Astrocyte of the hippocampus (primary cell): ENCODE measurements around the gene GMEB2.
"Not testable (repeated sequence)": the region's sequence is repeated elsewhere in the genome, so short reads cannot be mapped to it uniquely, and the experiment has no call there.

Experiments used
- DNase-seq: peaks from one replicate; pipeline ENCODE4 v3.0.0; 2011; ENCODE audit warnings: low read depth, low spot score

Gene GMEB2

DNA sequence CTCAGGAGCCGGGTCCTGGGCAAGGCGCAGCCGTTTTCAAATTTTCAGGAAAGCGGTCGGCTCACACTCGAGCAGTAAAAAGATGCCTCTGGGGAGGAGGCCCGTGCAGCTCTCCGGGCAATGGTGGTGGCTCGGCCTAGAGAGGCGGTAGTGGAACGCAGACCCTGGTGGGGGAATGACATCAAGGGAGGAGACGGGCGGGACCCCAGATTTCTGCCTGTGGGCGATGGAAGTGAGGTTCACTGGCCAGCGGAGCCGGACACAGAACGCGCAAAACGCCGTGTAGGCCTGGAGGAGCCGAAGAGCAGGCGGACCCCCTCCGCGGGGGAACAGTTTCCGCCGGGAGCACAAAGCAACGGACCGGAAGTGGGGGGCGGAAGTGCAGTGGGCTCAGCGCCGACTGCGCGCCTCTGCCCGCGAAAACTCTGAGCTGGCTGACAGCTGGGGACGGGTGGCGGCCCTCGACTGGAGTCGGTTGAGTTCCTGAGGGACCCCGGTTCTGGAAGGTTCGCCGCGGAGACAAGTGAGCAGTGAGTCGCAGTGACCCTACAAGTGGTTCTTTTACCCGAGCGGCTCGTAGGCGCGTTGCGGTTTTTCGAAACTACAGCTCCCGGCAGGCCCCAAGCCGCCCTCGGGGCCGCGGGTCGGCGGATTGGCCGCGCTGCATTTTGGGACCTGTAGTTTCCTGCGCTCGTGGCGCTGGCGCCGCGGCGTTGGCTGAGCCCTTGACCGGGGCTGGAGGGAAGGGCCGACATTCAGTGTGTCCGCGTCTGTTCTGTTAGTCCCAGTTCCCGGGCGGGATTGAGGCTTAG is 31.2 kb upstream of the GMEB2 start, which contains the start of gene RTEL1:
TSS of gene RTEL1 (plus strand) at position 376 of the 812 bp plus-strand sequence. CDS start 1,091 bp downstream, outside the sequence.
- peak; percentile 97 for DNase-seq

GRCh38 chr20:63657260-63657936 is 30.5 kb upstream of the GMEB2 start:
- DNase-seq = no peak

- DNase-seq = no peak
These were observed 29.6 kb upstream of the GMEB2 start for GRCh38 chr20:63656451-63656850.

DNA sequence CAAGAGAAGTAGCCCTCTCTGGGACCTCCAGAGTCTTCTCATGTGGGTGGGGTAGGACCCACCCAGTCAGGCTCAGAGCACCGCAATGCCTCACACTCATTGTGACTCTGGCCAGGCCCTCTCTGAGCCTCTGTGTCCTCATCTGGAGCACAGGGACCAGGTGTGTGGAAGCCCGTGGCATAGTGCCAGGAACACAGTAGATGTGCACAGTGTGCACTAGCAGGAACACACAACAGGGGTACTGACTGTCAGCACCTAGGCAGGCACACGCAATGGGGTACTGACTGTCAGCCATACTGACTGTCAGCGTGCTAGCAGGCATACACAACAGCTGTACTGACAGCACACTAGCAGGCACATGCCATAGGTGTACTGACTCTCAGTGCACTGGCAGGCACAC is 28.3 kb upstream of the GMEB2 start:
- no peak for DNase-seq

DNA sequence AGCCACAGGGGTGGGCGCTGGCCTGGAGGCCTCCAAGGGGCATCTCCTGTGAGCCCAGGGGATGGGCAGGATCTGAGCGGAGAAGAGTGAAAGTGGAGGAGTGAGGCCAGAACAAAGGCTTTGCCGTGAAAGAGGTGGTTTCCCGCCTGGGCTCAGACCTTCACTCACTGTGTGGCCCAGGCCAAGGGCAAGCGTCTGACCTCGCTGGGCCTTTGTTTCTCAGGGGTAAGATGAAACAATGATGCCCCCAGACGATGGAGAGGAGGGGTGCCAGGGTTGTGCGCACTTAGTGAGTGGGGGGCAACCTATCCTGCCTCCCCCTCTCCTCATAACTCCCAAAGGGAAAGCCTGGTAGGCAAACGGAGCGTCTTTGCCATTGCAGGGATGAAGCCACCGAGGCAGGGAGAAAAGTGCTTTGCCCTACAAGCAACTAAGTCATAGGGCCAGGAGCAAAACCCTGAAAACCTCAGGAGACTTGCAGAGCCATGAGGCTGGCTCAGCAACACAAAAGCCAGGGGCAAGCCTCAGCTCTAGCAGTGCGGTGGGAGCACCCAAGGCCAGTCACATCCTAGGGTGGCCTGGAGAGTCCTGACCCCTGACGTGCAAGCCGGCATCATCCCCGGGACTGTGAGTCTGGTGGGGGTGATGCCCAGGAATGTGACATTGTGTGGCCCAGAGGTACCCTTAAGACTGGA is 27.2 kb upstream of the GMEB2 start:
- DNase-seq = no peak

- peak; percentile 98 for DNase-seq
These were observed 26.4 kb upstream of the GMEB2 start, which contains the start of gene STMN3 for GRCh38 chr20:63653041-63653973. STMN3 (minus strand) TSS chr20:63653424; CDS start chr20:63653345, 79 bp downstream.

DNA sequence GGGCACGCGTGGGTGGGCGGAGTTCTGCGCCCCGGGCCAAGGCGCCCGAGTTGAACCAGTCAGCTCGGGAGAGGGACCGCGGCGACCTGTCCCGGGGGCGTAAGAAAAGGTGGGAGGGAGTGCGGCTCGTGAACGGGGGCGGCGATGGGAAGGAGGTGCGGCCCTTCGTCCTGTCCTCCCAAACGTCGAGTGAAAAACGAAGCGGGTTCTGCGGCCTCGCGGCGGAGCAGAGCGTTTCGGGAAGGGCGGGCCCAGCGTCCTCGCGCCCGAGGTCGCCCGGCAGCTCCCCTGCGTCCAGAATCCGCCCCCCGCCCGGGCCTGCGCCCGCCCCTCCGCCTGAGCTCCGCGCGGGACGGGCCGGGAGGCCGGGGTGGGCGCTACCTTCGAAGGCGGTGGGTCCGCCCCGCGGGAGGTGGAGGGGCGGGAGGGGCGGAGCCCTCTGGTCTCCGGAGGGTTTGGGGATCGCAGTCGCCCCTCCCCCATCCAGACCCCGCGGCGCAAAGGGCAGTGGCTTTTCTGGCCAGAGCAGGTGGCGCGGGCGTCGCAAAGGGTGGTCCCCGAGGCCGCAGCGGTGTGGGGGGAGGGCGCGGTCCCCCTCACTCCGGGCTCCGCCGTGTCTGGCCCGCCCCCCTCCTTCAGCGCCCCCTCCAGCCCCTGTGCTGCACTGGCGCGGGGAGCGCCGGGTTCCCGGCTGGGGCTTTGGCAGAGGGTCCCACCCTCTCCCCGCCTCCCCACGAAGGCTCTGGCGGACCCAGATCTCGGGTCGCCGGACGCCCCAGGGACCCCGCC is 25.5 kb upstream of the GMEB2 start:
- peak; percentile 55 for DNase-seq

DNA sequence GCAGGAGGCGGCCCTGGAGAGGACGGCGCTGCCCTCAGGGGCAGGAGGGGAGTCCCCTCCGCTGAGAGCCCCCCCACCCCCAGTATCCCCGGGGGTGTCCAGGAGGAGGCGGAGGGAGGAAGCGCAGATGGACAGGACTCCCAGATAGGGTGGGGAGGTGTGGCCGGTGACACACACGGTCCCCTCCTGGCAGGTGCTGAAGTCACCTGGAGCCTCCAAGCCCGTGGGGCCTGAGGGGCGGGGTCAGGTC is 25.0 kb upstream of the GMEB2 start:
- DNase-seq = peak; percentile 26

- not testable (repeated sequence) for DNase-seq
These were observed 23.6 kb upstream of the GMEB2 start for GRCh38 chr20:63650486-63650885.

DNA sequence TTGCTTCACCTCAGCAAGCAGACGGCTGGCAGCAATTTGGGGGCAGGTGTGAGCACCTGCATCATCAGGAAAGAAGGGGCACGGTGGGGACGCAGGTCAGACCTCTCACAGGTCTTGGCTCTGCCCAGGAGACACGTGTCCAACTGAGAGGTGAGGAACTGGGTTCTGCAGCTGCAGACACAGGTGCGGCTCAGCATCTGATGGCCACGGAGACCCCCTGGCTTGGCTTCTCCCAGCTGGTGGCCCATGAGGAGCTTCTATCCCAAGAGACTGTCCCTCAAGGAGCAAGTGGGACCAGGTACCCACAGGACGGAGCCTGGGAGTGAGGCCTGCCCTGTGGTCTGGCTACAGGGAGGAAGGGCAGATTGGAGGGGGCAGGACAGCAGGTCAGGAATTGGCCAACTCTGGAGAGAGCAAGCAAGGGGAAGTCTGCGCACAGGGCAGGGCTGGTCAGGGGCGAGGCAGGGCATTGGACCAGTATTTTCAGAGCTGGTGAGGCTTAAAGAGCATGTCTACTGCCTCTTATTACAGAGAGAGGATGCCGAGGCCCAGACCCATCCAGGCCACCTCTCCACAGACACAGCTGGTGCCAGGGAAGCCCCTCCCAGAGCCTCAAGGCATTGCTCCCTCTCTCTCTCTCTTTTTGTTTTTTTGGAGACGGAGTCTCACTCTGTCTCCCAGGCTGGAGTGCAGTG is 22.1 kb upstream of the GMEB2 start:
- no peak for DNase-seq

GRCh38 chr20:63648190-63648589 is 21.3 kb upstream of the GMEB2 start:
- no peak for DNase-seq

- DNase-seq = no peak
These were observed 18.3 kb upstream of the GMEB2 start for GRCh38 chr20:63645218-63645617.

DNA sequence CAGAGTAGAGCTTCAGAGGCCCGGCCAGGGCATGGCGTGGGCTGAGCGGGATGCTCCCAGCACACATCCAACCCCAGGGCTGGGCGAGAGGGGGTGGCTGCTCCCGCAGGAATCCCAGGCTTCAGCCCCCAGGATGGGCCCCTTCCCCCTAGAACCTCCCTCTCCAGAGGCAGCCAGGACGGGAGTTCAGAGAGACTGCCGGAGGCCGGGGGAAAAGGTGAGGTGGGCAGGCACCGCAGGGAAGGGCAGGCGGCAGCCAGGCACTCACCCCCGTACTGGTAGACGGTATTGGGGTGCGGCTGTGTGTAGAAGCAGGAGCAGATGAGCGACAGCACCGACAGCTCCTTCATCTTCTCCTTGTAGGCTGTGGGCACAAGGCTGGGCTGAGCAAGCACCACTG is 17.0 kb upstream of the GMEB2 start:
- DNase-seq = no peak

DNA sequence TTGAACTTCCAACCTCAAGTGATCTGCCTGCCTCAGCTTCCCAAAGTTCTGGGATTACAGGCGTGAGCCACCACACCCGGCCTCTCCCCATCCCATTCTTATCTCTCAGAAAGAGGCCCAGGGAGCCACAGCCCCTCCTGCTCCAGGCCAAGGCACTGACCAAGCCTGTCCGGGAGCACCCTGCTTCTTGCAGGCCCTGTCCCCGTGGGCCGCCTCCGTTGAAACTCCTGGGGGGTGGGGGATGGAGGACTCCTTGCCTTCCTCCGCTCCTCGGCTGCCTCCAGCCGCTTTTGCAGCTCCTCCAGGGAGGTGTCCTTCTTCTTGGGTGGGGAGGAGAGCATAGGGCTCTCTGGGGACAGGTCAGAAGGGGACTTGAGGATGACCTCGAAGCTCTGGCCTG is 16.6 kb upstream of the GMEB2 start:
- no peak for DNase-seq

GRCh38 chr20:63642527-63643247 is 15.8 kb upstream of the GMEB2 start:
- DNase-seq = no peak

DNA sequence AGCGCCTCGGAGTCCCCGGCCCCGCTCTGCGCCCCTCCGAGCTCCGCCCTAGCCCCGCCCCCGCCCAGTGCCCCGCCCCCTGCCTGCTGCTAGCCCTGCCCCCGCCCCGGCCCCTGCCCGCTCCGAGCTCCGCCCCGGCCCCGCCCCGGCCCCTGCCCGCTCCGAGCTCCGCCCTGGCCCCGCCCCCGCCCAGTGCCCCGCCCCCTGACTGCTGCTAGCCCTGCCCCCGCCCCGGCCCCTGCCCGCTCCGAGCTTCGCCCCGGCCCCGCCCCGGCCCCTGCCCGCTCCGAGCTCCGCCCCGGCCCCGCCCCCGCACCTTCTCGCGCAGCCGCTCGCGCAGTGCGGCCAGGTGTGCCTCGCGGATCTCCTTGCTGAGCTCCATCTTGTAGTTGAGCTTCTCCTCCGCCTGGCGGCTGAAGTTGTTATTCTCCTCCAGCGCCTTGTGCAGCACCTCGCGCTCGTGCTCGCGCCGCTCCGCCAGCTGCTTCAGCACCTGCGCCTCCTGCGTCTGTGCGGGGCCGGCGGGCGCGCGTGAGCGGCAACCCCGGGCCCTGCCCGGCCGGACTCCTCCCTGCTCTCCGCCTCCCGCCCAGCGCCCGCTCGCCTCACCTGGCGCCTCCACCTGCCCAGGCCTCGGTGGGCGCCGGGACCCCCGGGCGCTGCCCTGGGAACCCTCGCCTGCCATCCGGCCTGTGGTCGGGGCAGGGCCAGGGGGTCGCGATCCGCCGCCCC is 15.1 kb upstream of the GMEB2 start:
- DNase-seq = peak; percentile 91

DNA sequence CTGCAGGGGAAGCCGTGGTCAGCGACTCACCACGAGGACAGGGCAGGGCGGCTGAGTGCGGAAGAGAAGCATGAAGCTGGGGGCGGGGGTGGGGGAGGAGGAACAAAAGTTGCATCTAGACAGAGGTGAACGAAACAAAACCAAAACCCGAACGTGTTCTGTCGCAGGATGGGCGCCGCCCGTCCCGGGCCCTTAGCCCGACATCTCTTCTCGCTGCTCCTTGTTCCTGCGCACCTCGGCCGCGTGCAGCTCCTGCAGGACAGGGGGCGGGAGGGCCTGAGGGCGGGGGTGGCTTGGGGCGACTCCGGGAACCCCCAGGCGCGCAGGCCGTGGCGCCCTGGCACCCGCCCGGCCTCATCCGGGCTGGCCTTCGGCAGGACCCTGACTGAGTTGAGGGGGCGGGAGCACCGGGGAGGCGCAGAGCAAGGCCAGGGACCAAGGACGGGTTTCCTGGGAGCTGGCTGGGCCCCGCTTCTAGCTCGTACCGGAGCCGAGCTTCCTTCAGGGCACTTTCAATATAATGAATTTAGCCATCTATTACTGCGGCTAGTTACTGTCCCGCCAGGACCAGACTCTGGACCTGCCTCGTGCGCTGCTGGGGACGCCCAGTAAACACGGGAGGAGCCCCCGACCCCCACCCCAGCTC is 14.4 kb upstream of the GMEB2 start:
- DNase-seq = no peak

DNA sequence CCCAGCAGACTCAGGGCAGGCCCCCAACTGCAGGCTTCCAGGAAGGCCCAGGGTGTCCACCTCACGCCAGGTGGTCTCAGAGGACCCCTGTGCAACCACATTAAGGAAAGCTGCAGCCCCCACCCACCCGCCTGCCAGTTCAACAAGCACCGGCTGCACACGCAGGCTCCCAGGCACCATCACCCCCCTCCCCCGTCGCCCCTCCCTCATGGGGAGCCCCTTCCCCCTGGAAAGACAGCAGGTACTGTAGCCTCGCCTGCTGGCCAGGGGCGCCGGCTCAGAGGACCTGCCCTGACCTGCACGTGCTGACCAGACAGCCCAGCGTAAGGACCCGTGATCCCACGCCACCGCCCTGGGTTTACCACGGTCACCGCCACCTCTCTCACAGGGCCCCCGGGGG is 13.8 kb upstream of the GMEB2 start:
- not testable (repeated sequence) for DNase-seq
